SK-MEL-5 (cell line): ENCODE results near the gene CD302. TPM values are rescaled to one million over a fixed set of nuclear protein-coding genes. Genes with fewer than 3 reads are reported as not detected.
"Not testable (repeated sequence)": the region's sequence is repeated elsewhere in the genome, so short reads cannot be mapped to it uniquely, and the experiment has no call there.

Source experiments
- DNase-seq: peaks from one replicate; pipeline ENCODE4 v3.0.0-alpha.2; 2016; ENCODE audit warnings: low read depth, low spot score
- in situ Hi-C: cut with HindIII; loops from 2 replicates; pipeline ENCODE4 v1.10.0; 2016; ENCODE audit warnings: low sequenced_read_pairs, high pct_unique_total_duplicates, low pct_unique_long_range_greater_than_20kb
- total RNA-seq: library from RNA; depleted of rRNA; stranded (reverse); fragments of >200 nt; shearing (Covaris generic); gene quantifications from 2 replicates; pipeline ENCODE4 v1.2.3, GENCODE V29; 2014

Gene CD302
- total RNA-seq, 1 experiment from 2014 or later: 12.0 TPM

DNA sequence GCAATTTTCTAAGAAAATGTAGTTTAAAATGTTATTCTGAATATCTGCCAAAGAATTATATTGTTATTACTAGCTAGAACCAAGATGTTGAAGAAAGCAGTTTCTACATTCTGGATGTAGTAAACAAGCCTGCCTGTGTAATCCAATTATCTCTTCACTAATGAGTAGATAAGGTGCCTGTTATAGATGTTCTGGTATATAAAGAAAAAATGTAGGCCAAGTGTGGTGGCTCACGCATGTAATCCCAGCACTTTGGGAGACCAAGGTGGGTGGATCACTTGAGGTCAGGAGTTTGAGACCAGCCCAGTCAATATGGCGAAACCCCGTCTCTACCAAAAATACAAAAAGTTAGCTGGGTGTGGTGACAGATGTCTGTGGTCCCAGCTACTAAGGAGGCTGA lies 28.9 kb downstream of the CD302 start:
- DNase-seq: no peak
- in situ Hi-C loops: no loop called here

DNA sequence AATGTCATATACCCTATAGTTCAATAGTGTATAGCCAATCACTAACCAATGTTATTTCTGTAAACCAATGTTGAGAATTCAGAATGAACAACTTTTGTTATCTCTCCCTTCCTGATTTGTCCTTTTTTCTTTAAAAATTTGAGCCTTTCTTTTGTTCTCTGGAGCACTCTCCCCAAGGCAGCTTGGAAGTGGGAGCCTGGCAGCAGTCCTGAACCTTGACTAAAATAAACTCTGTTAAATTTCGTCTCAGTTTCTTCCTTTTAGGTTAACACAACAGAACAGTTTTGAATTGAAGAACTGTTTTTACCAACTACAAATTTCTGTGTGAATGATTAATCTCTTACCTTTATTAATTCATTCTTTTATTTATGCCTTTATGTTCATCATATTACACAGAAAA lies 35.9 kb downstream of the CD302 start:
- DNase-seq: no peak
- in situ Hi-C loops: no loop called here

DNA sequence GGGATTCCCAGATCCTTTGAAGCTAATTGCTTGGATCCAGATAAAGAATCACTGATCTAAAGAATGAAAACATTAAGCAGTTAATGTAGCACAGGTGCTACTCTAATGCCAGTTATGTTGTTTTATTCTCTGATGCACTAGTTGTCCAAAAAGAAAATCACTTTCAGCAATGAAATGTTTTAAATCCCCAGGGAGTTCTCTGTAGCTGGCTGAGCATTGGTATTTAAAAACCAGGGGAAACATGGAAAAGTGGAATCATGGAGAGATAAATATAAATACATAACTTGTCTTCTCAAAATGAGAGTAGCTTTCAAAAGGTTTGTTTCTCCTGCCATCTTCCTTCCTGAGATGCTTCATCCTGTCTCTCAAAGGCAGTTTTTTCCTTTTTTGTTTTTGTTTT lies 37.7 kb downstream of the CD302 start:
- no peak for DNase-seq
- in situ Hi-C loops: no loop called here

DNA sequence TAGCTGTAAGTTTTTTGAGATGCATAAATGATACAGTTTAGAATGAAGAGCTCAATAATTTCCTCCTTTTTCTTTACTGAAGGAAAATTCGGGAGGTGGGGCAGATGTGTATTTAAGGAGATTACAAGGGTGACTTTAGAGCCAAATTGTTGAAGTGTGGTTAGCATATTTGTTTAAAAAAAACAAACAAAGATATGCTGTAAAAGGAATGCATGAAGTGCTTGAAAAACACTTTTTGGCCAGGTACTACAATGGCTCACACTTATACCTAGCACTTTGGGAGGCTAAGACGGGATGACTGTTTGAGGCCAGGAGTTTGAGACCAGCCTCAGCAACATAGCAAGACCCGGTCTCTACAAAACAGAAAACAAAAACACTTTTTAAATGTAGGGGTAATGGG lies 38.4 kb downstream of the CD302 start:
- DNase-seq: no peak
- in situ Hi-C loops: no loop called here

DNA sequence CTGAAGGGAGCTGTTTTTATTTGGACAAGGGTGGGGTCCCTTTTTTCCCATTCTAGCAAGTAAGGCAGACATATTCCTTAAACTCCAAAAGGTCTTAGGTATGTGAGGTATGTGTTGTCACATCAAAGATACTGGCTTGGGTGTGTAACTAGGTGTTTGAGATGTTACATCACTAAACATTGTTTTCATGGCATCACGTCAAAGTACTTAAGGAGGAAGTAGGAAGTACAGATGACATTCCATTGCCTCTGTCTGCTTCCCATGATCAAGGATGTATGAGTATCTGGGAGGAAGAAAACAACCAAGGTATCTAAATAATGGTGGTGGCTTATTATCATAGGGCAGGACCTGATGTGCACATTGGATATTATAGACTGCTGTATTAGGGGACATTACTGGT lies 39.3 kb downstream of the CD302 start:
- DNase-seq: no peak
- in situ Hi-C loops: no loop called here

DNA sequence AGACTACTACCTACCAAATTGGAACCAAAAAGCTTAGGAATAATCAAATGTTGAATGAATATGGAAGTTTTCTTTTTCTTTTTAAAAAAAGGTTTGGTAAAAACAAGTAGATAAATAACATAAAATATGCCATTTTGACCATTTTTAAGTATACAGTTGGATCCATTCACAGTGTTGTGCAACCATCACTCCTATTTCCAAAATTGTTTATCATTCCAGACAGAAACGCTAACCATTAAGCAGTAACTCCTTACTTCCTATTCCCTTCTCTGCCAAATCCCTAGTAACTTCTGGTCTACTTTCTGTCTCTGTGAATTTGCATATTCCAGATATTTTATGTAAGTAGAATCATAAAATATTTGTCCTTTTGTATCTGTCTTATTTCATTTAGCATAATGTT lies 39.8 kb downstream of the CD302 start:
- in situ Hi-C loops: no loop called here
- no peak for DNase-seq

DNA sequence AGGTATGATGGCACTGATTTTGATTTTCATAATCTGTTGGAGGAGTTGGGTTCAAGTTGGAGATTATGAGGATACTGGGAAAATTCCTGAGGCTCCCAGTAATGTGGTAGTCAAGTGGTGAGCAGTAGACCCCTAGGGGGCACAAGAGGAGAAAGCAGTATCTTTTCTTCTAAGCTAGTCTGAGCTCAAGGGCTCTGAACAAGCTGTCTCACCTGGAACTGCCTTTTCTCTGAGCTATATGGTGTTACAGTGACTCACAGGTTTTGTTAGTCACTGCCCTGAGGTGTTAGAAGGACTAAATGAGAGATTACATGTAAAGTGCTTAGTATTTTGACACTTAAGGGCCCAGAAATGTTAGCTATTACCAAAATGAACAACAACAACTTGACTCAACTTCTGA lies 42.2 kb downstream of the CD302 start:
- in situ Hi-C loops: no loop called here
- peak; percentile 48 for DNase-seq

DNA sequence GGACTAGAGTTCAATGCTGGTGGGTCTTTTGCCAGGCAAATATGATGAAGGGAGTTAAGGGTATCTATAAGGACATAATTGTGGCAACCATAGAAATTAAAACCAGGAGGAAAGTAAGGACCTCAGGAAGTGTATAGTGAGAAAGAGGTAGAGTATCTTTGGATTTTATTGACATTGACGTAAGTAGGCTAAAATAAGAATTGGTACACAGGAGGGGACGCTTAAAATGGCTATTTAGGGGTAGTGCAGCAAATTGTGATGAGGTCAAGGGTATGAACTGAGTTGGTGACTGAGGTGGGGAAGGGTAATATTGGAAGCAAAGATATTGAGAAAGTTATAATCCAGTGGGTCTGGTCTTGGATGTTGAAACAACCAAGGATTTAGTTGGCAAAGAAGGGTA lies 43.0 kb downstream of the CD302 start:
- in situ Hi-C loops: no loop called here
- DNase-seq: no peak

DNA sequence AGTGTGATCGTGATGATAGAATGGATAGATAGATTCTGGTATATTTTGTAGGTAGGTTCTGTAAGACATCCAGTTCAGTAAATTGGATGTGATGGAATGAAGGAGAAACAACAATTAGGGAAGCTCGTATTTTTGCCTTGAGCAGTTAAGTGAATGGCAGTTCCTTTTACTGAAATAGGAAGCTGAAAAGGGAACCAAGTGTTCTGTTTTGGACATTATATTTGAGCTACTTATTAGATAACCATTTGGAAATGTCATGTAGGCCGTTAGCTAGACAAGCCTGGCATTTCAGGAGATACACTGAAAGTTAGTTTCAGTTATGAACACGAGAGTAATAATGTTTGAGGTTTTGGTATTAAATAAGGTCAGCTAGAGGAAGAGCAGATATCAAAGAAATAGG lies 44.2 kb downstream of the CD302 start:
- DNase-seq: no peak
- in situ Hi-C loops: no loop called here

DNA sequence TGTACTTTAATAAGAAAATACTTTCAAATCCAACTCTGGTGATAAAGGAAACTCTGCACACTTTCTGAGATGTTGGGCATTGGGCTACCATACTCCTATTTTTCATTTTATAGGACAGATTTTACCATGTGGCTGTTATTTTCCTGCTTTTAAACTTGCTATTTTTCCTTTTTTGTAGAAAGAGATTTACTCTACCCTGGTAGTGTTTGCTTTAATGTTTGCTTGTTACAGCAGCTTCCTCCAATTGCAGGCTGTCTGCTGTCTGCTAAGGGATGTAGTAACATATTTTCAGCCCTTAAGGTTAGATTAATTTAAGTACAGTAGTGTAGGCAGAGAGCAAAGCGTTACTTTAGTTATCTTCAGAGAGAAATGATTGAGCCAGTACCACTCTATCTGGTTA lies 47.1 kb downstream of the CD302 start:
- in situ Hi-C loops: no loop called here
- no peak for DNase-seq

DNA sequence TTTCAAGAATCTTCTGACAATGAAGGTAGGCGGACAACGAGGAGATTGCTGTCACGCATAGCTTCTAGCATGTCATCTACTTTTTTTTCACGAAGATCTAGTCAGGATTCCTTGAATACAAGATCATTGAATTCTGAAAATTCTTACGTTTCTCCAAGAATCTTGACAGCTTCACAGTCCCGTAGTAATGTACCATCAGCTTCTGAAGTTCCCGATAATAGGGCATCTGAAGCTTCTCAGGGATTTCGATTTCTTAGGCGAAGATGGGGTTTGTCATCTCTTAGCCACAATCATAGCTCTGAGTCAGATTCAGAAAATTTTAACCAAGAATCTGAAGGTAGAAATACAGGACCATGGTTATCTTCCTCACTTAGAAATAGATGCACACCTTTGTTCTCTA lies 49.9 kb downstream of the CD302 start:
- in situ Hi-C loops: no loop called here
- no peak for DNase-seq

DNA sequence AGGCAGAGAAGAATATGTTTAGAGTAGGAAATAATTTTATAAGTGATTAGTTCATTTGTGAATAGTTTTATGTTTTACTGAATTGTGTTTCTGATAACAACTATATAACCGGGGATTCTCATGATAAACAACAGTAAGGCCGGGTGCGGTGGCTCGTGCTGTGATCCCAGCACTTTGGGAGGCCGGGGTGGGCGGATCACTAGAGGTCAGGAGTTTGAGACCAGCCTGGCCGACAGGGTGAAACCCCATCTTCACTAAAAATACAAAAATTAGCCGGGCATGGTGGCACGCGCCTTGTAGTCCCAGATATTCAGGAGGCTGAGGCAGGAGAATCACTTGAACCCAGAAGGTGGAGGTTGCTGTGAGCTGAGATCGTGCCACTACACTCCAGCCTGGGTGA lies 52.8 kb downstream of the CD302 start:
- in situ Hi-C loops, DNase-seq: not testable (repeated sequence)

DNA sequence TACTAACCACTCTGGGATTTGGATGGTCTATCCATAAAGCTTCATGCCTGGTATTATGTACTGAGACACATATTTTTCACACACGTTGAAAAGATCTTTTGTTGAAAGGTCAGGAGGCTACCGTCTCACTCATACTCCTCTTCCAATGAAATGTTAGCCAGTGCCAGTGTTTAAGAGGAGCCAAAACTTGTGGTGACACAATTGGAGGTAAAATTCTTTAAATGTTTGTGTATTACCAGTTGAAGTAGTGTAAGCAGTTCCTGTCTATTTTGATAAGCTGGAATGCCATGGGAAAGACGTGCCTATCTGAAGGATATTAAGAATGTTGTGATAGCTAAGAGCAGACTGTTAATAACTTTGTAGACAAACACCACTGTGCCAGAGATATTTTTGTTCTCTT lies 53.6 kb downstream of the CD302 start:
- in situ Hi-C loops: no loop called here
- DNase-seq: peak; percentile 29

DNA sequence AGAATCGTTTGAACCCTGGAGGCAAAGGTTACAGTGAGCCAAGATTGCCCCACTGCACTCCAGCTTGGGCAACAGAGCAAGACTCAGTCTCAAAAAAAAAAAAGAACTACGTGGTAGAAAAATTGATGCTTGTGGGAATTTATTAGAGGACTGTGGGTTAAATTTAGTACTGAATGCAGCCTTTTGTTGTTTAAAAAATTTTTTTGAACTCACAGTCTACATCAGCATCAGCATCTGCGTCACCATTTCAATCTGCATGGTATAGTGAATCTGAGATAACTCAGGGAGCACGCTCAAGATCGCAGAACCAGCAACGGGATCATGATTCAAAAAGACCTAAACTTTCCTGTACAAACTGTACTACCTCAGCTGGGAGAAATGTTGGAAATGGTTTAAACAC lies 55.2 kb downstream of the CD302 start:
- in situ Hi-C loops: no loop called here
- DNase-seq: peak; percentile 60

DNA sequence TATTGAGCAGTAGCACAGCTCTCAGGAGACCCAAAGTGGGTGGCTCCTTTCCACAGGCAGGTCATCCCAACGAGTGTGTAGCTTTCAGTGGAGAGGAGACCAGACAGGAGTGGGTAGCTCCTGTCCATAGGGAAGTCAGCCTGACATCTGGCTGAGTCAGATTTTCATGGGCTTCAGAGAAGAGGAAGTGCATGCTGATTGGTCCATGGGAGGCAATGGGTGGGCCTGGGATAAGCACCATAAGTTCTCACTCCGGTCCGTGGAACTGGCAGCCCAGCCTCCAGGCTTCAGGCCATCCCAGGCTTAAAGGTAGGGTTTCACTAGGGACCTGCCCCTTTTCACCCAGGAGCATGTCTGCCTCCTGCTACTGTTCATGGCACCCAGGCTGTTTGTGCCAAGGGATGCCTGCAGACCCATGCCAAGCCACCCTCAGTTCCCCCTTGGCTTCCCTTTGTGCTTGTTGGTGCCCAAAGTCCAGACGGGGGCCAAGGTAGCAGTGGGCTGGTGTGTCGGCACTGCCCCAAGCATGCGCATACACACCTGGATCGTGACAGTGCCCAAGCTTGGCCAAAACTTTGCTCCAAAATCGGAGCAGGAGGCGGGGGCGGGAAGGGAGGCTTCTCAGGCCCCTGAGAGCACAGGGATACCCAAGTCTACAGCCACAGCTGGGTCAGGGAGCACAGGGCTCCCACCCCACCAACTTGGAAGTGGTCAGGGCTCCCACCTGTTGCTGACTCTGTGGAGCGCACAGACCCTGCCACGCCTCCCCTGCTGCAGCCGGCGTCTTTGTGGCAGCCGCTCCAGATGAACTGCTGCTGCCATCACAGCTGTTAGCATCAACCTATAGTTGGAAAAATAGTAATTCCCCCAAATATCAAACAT lies 59.3 kb downstream of the CD302 start:
- no peak for DNase-seq
- in situ Hi-C loops: no loop called here

DNA sequence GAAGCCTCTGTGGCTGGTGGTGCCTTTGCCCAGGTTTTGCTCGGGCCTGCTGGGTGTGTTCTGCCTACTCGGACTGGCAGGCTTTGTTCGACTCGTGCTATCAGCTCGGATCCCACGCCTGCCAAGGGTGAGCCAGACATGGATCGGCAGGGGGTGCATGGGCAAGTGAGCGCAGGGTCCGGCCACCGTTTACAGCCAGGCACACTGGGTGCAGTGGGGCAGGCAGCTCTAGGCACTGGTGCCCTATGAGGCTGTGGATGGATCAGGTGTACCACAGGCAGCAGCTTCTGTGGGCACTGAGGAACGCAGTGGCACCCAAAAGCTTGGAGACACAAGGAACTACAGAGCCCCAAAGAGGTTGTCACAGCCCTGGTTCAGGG lies 60.1 kb downstream of the CD302 start:
- DNase-seq: no peak
- in situ Hi-C loops: no loop called here

DNA sequence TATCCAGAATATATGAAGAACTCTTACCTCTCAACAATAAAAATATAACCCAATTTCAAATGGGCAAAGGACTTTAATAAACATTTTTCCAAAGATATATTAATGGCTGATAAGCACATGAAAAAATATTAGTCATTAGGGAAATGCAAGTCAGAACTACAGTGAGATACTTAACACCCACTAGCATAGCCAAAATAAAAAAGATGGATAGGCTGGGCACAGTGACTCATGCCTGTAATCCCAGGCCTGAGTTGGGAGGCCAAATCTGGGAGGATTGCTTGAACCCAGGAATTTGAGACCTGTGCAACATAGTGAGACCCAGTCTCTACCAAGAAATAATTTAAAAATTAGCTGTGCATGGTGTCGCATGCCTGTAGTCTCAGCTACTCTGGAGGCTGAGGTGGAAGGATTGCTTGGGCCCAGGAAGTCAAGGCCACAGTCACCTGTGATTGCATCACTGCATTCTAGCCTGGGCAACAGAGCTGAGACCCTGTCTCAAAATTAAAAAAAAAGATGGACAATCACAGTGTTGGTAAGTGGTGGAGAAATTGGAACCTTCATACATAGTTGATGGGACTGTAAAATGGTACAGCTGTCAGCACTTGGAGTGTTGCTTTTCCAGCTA lies 60.6 kb downstream of the CD302 start:
- in situ Hi-C loops: no loop called here
- DNase-seq: no peak

DNA sequence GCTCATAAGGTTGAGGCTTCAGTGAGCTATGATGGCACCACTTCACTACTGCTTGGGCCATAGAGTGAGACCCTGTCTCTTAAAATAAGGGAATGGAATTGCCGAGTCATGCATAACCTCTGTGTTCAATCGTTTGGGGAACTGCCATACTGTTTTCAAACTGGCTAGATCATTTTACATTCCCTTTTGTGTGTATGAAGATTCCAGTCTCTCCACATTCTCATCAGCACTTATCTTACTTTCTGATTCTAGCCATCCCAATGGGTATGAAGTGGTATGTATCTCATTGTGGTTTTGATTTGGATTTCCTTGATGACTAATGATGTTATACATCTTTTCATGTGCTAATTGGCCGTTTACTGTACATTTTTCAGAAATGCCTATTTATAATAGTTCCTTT lies 62.0 kb downstream of the CD302 start:
- in situ Hi-C loops: no loop called here

DNA sequence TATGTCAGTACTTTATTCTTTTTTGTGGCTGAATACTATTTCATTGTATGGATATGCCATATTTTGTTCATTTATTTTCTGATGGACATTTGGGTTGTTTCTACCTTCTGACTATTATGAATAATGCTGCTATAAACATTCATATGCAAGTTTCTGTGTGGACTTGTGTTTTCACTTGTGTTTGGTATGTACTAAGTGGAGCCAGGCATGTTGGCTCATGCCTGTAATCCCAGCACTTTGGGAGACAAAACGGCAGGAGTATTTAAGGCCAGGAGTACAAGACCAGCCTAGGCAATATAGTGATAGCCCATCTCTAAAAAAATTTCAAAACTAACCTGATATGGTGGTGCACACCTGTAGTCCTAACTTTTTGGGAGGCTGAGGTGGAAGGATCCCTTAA lies 62.4 kb downstream of the CD302 start:
- no peak for DNase-seq
- in situ Hi-C loops: no loop called here

More for the DNA sequence above, 62.0 kb downstream of the CD302 start:
- no peak for DNase-seq
